AG09319 (cell line): ENCODE results near the gene SMC3.

Experiments used
- DNase-seq: peaks from one replicate; pipeline ENCODE4 v3.0.0-alpha.2; 2010; ENCODE audit warnings: low read depth; ENCODE audit errors: extremely low read depth
- CTCF ChIP-seq: IDR thresholded peaks from 2 replicates; pipeline ENCODE4 v1.5.1; 2011; ENCODE audit warnings: low read depth, mild to moderate bottlenecking, inconsistent platforms, low read length, moderate library complexity

The SMC3 gene

DNA sequence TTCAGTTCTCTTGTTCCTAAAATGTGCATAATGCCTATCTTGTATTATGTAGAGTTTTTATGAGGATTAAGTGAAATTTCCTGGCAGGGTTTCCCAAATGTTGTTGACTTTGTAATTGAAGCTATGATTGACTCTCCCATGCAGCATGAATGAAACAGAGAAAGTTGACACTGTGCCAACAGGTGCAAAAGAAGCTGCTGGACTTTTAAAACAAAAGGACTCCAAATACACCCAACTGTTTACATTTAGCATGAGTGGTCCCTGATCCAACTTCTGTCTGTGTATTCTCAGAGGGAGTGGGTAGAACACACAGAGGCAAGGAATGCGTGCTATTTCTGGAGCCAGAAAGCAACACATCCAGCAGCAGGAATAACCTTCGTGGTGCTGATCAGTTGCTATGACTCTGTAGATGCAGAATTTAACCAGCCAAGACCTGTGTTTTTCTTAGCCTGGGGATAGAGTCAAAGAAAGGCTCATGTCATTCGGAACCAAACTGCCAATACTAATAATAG, 62.2 kb downstream of the SMC3 start:
- TF ChIP-seq CTCF = no peak
- DNase-seq = no peak

DNA sequence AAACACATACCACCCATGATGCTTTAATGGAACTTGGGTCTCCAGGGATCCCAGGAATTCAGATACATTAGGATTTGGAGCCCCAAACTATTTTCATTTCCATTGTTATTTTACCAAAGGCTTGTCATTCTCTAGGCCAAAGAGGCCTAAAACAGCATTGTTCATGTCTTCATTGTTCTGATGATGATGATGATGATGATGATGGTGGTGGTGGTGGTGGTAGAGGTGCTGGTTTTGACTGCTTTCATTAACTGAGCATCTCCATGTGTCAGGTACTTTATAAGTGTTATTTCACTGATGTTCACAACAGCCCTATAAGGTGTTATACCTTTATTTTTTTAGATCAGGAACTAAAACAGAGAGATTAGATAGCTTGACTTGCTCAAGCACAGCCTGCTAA, 64.4 kb downstream of the SMC3 start:
- DNase-seq = no peak
- no peak for TF ChIP-seq CTCF

GRCh38 chr10:110632591-110633215, 65.2 kb downstream of the SMC3 start:
- no peak for TF ChIP-seq CTCF
- DNase-seq = no peak

- DNase-seq = no peak
- no peak for TF ChIP-seq CTCF
Measured at GRCh38 chr10:110634527-110635209, 67.2 kb downstream of the SMC3 start.

DNA sequence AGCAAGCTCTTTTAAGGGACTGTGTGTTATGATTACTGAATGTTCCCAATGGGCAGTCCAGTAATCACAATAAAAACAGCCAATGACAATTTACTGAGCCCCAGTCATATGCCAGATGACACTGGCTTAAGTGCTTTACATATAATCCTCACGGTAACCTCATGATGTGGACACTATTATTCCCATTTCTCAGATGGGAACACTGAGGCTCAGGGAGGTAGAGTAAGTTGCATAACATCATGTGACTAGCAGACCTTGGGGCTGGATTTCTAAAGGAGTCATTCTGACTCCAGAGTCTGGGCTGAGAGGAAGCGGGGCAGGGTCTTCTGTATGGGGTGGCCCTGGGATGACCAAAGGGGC, 69.1 kb downstream of the SMC3 start:
- no peak for TF ChIP-seq CTCF
- DNase-seq = no peak

DNA sequence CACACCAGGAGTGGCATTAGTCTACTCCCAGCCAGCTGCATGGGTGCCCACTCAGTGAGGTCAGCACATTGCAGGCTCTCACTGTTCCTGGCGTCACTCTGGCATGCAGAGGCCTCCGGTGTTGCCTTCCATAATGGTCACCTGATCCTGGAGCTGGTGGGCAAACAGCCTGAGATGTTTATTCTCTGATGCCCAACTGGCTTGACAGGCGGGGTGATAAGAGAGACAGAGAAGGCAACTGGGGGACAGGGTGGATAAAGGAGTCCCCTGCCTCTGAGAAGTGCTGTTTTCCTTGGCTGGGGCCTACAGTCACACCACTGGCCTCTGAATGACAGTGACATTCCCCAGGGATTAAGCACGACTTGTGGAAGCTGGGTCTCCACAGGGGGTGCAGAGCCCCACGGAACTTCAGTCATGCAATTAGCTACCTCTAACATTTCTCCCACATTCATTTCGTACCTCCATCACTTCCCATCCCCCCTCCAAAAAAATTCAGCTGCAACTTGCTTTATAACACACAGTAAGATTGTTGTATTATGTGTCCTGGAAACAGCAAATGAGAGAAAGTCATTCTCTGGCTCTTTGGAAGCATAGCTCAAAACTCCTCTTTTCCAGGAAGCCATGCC, 69.5 kb downstream of the SMC3 start:
- DNase-seq = no peak
- TF ChIP-seq CTCF = no peak

DNA sequence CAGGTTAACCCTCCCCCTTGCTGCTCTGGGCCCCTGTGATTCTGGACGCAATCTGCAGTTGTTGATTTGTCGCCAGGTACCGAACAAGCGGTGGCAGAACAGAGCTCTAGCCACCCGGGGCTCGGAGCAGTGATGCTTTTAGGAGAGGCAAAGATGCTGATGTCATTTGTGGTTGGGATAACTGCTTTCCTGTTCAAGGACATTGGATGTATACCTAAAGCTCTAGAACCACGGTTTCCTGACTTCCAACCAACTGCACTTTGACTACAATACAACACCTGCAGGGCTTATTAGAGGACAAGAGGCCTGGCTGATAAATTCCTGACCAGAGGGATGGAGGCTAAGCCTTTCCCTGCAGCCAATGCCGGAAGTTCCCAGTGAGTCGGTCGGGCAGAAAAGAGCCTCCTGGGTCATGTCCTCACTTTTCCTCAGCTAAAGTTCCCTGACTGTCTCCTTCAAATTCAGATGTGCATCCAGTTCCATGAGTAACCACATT, 70.1 kb downstream of the SMC3 start:
- no peak for DNase-seq
- TF ChIP-seq CTCF = no peak
